ENCODE measurements around the gene FBXO46. TPM values are rescaled to one million over a fixed set of nuclear protein-coding genes. Genes with fewer than 3 reads are reported as not detected.

FBXO46 gene
- polyA plus RNA-seq (2013), result 21.9 and 23.0 TPM in 2 replicates

- peak within 1 kb of the TSS; percentile 83 for H4K12ac ChIP-seq (ENCODE audit: low read depth, low read length)
- peak within 1 kb of the TSS; percentile 94 for H3K18ac ChIP-seq (ENCODE audit: low read length)
- peaks cover 0 to 2% of the 10 kb centered on the region in 2 experiments for H3K4me1 ChIP-seq (ENCODE audit: control insufficient read depth in 1 of 2, insufficient read depth in 2 of 2, low read length in 2 of 2)
- peak within 1 kb of the TSS; percentile 82 for H3K4me3 ChIP-seq (ENCODE audit: low read depth, low read length)
- WGBS (ENCODE audit: extremely low coverage, insufficient coverage, insufficient read length), result no CpG with 5 or more reads among the region's 48 CpGs
- H3K4me2 ChIP-seq (ENCODE audit: low read length), result peak within 1 kb of the TSS; percentile 81
- peaks cover 0 to 2% of the 10 kb centered on the region in 2 experiments for H3K36me3 ChIP-seq (ENCODE audit: control insufficient read depth in 1 of 2, insufficient read depth in 2 of 2, low read length in 2 of 2)
- peak within 1 kb of the TSS; percentile 39 for H2AFZ ChIP-seq (ENCODE audit: insufficient read depth, low read length, poor library complexity)
- no peak within 1 kb of the TSS for H3K23ac ChIP-seq (ENCODE audit: low read length)
- H3K79me1 ChIP-seq (ENCODE audit: low read length), result peaks cover 7% of the 10 kb centered on the region
- H2BK12ac ChIP-seq (ENCODE audit: low read length), result peak within 1 kb of the TSS; percentile 51
- peak within 1 kb of the TSS; percentile 83 for H3K14ac ChIP-seq (ENCODE audit: low read length)
- peak within 1 kb of the TSS; percentile 56 for H2BK120ac ChIP-seq (ENCODE audit: insufficient read depth, low read length, poor library complexity)
- peak within 1 kb of the TSS; percentile 95 for H4K8ac ChIP-seq (ENCODE audit: low read depth, low read length)
- H3K79me2 ChIP-seq (ENCODE audit: control insufficient read depth, insufficient read depth, low read length, poor library complexity), result peaks cover 12% of the 10 kb centered on the region
- H2BK5ac ChIP-seq (ENCODE audit: low read depth, low read length, poor library complexity), result peak within 1 kb of the TSS; percentile 50
- peak; percentile 98 to 99 for DNase-seq
- no peak within 1 kb of the TSS for H3K27ac ChIP-seq (ENCODE audit: low read depth, low read length)
- H3K27me3 ChIP-seq (ENCODE audit: insufficient read depth, low read length), result no peaks in the 10 kb centered on the region
- peak within 1 kb of the TSS; percentile 64 for H2AK5ac ChIP-seq (ENCODE audit: low read length)
- peak within 1 kb of the TSS; percentile 82 for H3K4ac ChIP-seq (ENCODE audit: low read depth, low read length)
- H4K91ac ChIP-seq (ENCODE audit: low read depth, low read length), result peak within 1 kb of the TSS; percentile 69
- H3K9ac ChIP-seq (ENCODE audit: low read length), result peak within 1 kb of the TSS; percentile 85
- H3K9me3 ChIP-seq (ENCODE audit: insufficient read depth, low read depth, low read length), result no peaks in the 10 kb centered on the region
These were observed at the start of gene FBXO46 for GRCh38 chr19:45730368-45731288. Gene FBXO46 (minus strand): TSS chr19:45730896. CDS start chr19:45713495, 17,401 bp downstream.

- H3K4me2 ChIP-seq (ENCODE audit: low read length), result no peak overlapping the region
- no peak overlapping the region for H3K9ac ChIP-seq (ENCODE audit: low read length)
- no peak overlapping the region for H4K8ac ChIP-seq (ENCODE audit: low read depth, low read length)
- no peaks in the 10 kb centered on the region for H3K79me2 ChIP-seq (ENCODE audit: control insufficient read depth, insufficient read depth, low read length, poor library complexity)
- H3K18ac ChIP-seq (ENCODE audit: low read length), result no peak overlapping the region
- no peak for DNase-seq
- WGBS (ENCODE audit: extremely low coverage, insufficient coverage, insufficient read length), result no CpG with 5 or more reads among the region's 4 CpGs
- H3K27ac ChIP-seq (ENCODE audit: low read depth, low read length), result no peak overlapping the region
- peaks cover 27 to 33% of the 10 kb centered on the region in 2 experiments for H3K4me1 ChIP-seq (ENCODE audit: control insufficient read depth in 1 of 2, insufficient read depth in 2 of 2, low read length in 2 of 2)
- no peak overlapping the region for H4K91ac ChIP-seq (ENCODE audit: low read depth, low read length)
- H4K12ac ChIP-seq (ENCODE audit: low read depth, low read length), result no peak overlapping the region
- no peaks in the 10 kb centered on the region for H3K9me3 ChIP-seq (ENCODE audit: insufficient read depth, low read depth, low read length)
- no peak overlapping the region for H2AFZ ChIP-seq (ENCODE audit: insufficient read depth, low read length, poor library complexity)
- H2BK120ac ChIP-seq (ENCODE audit: insufficient read depth, low read length, poor library complexity), result no peak overlapping the region
- no peak overlapping the region for H3K23ac ChIP-seq (ENCODE audit: low read length)
- no peak overlapping the region for H2AK5ac ChIP-seq (ENCODE audit: low read length)
- no peak overlapping the region for H2BK12ac ChIP-seq (ENCODE audit: low read length)
- H3K79me1 ChIP-seq (ENCODE audit: low read length), result peaks cover 8% of the 10 kb centered on the region
- no peaks in the 10 kb centered on the region for H3K27me3 ChIP-seq (ENCODE audit: insufficient read depth, low read length)
- H3K36me3 ChIP-seq (ENCODE audit: control insufficient read depth in 1 of 2, insufficient read depth in 2 of 2, low read length in 2 of 2), result peaks cover 28 to 30% of the 10 kb centered on the region in 2 experiments
- no peak overlapping the region for H3K4me3 ChIP-seq (ENCODE audit: low read depth, low read length)
- no peak overlapping the region for H3K4ac ChIP-seq (ENCODE audit: low read depth, low read length)
- no peak overlapping the region for H3K14ac ChIP-seq (ENCODE audit: low read length)
- H2BK5ac ChIP-seq (ENCODE audit: low read depth, low read length, poor library complexity), result no peak overlapping the region
These were observed 49.4 kb upstream of the FBXO46 start for GRCh38 chr19:45780146-45780447.

- Histone ChIP-seq H3K4me1 (ENCODE audit: control insufficient read depth in 1 of 2, insufficient read depth in 2 of 2, low read length in 2 of 2) (peaks cover 27 to 33% of the 10 kb centered on the region in 2 experiments), H4K8ac (ENCODE audit: low read depth, low read length) (no peak overlapping the region), H2BK120ac (ENCODE audit: insufficient read depth, low read length, poor library complexity) (no peak overlapping the region), H2BK12ac (ENCODE audit: low read length) (no peak overlapping the region), H4K91ac (ENCODE audit: low read depth, low read length) (no peak overlapping the region), H3K4me2 (ENCODE audit: low read length) (peak overlapping the region; percentile 26), H3K23ac (ENCODE audit: low read length) (no peak overlapping the region), H3K9me3 (ENCODE audit: insufficient read depth, low read depth, low read length) (no peaks in the 10 kb centered on the region), H3K14ac (ENCODE audit: low read length) (no peak overlapping the region), H3K79me1 (ENCODE audit: low read length) (peaks cover 8% of the 10 kb centered on the region), H3K27ac (ENCODE audit: low read depth, low read length) (no peak overlapping the region), H4K12ac (ENCODE audit: low read depth, low read length) (no peak overlapping the region), H3K9ac (ENCODE audit: low read length) (no peak overlapping the region), H3K4me3 (ENCODE audit: low read depth, low read length) (no peak overlapping the region), H3K18ac (ENCODE audit: low read length) (no peak overlapping the region), H3K79me2 (ENCODE audit: control insufficient read depth, insufficient read depth, low read length, poor library complexity) (no peaks in the 10 kb centered on the region), H3K27me3 (ENCODE audit: insufficient read depth, low read length) (no peaks in the 10 kb centered on the region), H2AFZ (ENCODE audit: insufficient read depth, low read length, poor library complexity) (no peak overlapping the region), H3K36me3 (ENCODE audit: control insufficient read depth in 1 of 2, insufficient read depth in 2 of 2, low read length in 2 of 2) (peaks cover 22 to 29% of the 10 kb centered on the region in 2 experiments), H2AK5ac (ENCODE audit: low read length) (no peak overlapping the region), H3K4ac (ENCODE audit: low read depth, low read length) (no peak overlapping the region), H2BK5ac (ENCODE audit: low read depth, low read length, poor library complexity) (no peak overlapping the region)
- WGBS (ENCODE audit: extremely low coverage, insufficient coverage, insufficient read length), result no CpG with 5 or more reads among the region's 48 CpGs
- peak; percentile 47 to 68 for DNase-seq
These were observed 48.8 kb upstream of the FBXO46 start for GRCh38 chr19:45779231-45780145.

- Histone ChIP-seq H4K12ac (ENCODE audit: low read depth, low read length) (no peak overlapping the region), H3K23ac (ENCODE audit: low read length) (no peak overlapping the region)
These were observed 47.4 kb upstream of the FBXO46 start for GRCh38 chr19:45778010-45778661.

More at GRCh38 chr19:45778010-45778661, 47.4 kb upstream of the FBXO46 start:
- peaks cover 22 to 25% of the 10 kb centered on the region in 2 experiments for H3K36me3 ChIP-seq (ENCODE audit: control insufficient read depth in 1 of 2, insufficient read depth in 2 of 2, low read length in 2 of 2)
- H3K14ac ChIP-seq (ENCODE audit: low read length), result no peak overlapping the region
- H3K4me1 ChIP-seq (ENCODE audit: control insufficient read depth in 1 of 2, insufficient read depth in 2 of 2, low read length in 2 of 2), result peaks cover 19 to 23% of the 10 kb centered on the region in 2 experiments
- H3K18ac ChIP-seq (ENCODE audit: low read length), result no peak overlapping the region
- no peak overlapping the region for H3K9ac ChIP-seq (ENCODE audit: low read length)
- no peak overlapping the region for H2BK12ac ChIP-seq (ENCODE audit: low read length)
- no peak for DNase-seq
- no peak overlapping the region for H4K91ac ChIP-seq (ENCODE audit: low read depth, low read length)
- H2AK5ac ChIP-seq (ENCODE audit: low read length), result no peak overlapping the region
- H3K4me2 ChIP-seq (ENCODE audit: low read length), result no peak overlapping the region
- no CpG with 5 or more reads among the region's 28 CpGs for WGBS (ENCODE audit: extremely low coverage, insufficient coverage, insufficient read length)
- no peak overlapping the region for H3K4ac ChIP-seq (ENCODE audit: low read depth, low read length)
- H2BK5ac ChIP-seq (ENCODE audit: low read depth, low read length, poor library complexity), result no peak overlapping the region
- H2AFZ ChIP-seq (ENCODE audit: insufficient read depth, low read length, poor library complexity), result no peak overlapping the region
- H2BK120ac ChIP-seq (ENCODE audit: insufficient read depth, low read length, poor library complexity), result no peak overlapping the region
- no peaks in the 10 kb centered on the region for H3K79me2 ChIP-seq (ENCODE audit: control insufficient read depth, insufficient read depth, low read length, poor library complexity)
- no peaks in the 10 kb centered on the region for H3K27me3 ChIP-seq (ENCODE audit: insufficient read depth, low read length)
- no peak overlapping the region for H4K8ac ChIP-seq (ENCODE audit: low read depth, low read length)
- no peak overlapping the region for H3K27ac ChIP-seq (ENCODE audit: low read depth, low read length)
- H3K9me3 ChIP-seq (ENCODE audit: insufficient read depth, low read depth, low read length), result no peaks in the 10 kb centered on the region
- H3K4me3 ChIP-seq (ENCODE audit: low read depth, low read length), result no peak overlapping the region
- H3K79me1 ChIP-seq (ENCODE audit: low read length), result peaks cover 5% of the 10 kb centered on the region

Data from trophoblast cell (in vitro differentiated cells and primary cell).